SU-DHL-6 (cell line): ENCODE data around the gene SAFB2.

Experiments
- H2AFZ ChIP-seq: fragments of 200-600 bp; sonication (generic); 2 replicates; pipeline ENCODE4 v1.6.1; 2014; ENCODE audit warnings: low read depth, mild to moderate bottlenecking, moderate library complexity, mixed read lengths, antibody characterized with exemption, low read length; ENCODE audit not compliant: severe bottlenecking
- H3F3A ChIP-seq: fragments of 200-600 bp; shearing (Covaris generic); 2 replicates; pipeline ENCODE4 v1.6.0; 2016; ENCODE audit warnings: antibody characterized with exemption, mild to moderate bottlenecking; ENCODE audit not compliant: insufficient read depth
- H3K27ac ChIP-seq: fragments of 200-600 bp; sonication (generic); 2 replicates; pipeline ENCODE4 v1.5.1; 2016; ENCODE audit warnings: low read depth, mild to moderate bottlenecking, low read length, moderate library complexity, mixed read lengths
- H3K27me3 ChIP-seq: fragments of 200-600 bp; sonication (generic), shearing (Covaris generic); 2 replicates; pipeline ENCODE4 v1.6.0; 2014; ENCODE audit warnings: mild to moderate bottlenecking, low read length
- H3K36me3 ChIP-seq: fragments of 200-600 bp; sonication (generic); 2 replicates; pipeline ENCODE4 v1.6.1; 2014; ENCODE audit warnings: mild to moderate bottlenecking, low read length, mixed read lengths
- H3K4me2 ChIP-seq: fragments of 300-600, 200-600 bp; shearing (Covaris generic), sonication (generic); 2 replicates; pipeline ENCODE4 v1.6.0; 2014; ENCODE audit warnings: low read length, low read depth, mild to moderate bottlenecking; ENCODE audit not compliant: poor library complexity, severe bottlenecking
- H3K4me3 ChIP-seq: fragments of 200-600 bp; sonication (generic); 2 replicates; pipeline ENCODE4 v1.5.1; 2014; ENCODE audit warnings: antibody characterized with exemption, low read length, mild to moderate bottlenecking, mixed read lengths; ENCODE audit not compliant: insufficient read depth, poor library complexity, severe bottlenecking
- H3K79me2 ChIP-seq: fragments of 200-600 bp; sonication (generic); 2 replicates; pipeline ENCODE4 v1.6.1; 2014; ENCODE audit warnings: mild to moderate bottlenecking, low read length, moderate library complexity; ENCODE audit not compliant: insufficient read depth
- H3K9ac ChIP-seq: fragments of 200-600 bp; sonication (generic); 2 replicates; pipeline ENCODE4 v1.7.0; 2014; ENCODE audit warnings: mild to moderate bottlenecking, low read length
- H3K9me2 ChIP-seq: fragments of 200-600 bp; sonication (generic); replicated peaks from 2 replicates; pipeline ENCODE4 v1.6.1; 2014; ENCODE audit warnings: low read length; ENCODE audit not compliant: insufficient read depth
- H3K9me3 ChIP-seq: fragments of 200-600 bp; sonication (generic); 2 replicates; pipeline ENCODE4 v1.6.1; 2014; ENCODE audit warnings: low read length, mixed read lengths; ENCODE audit not compliant: insufficient read depth
- H4K20me1 ChIP-seq: fragments of 200-600 bp; sonication (generic); 2 replicates; pipeline ENCODE4 v1.6.1; 2014; ENCODE audit warnings: low read depth, mild to moderate bottlenecking, antibody characterized with exemption, low read length, moderate library complexity, mixed read lengths
- CTCF ChIP-seq: fragments of 200-600 bp; sonication (generic); IDR thresholded peaks from one replicate; pipeline ENCODE4 v1.5.1; 2017; ENCODE audit warnings: antibody characterized with exemption, mild to moderate bottlenecking, low read length, moderate library complexity; ENCODE audit not compliant: insufficient read depth, poor library complexity, severe bottlenecking
- EZH2phosphoT487 ChIP-seq: fragments of 200-600 bp; sonication (generic), shearing (Covaris generic); conservative IDR thresholded peaks from 2 replicates; pipeline ENCODE4 v1.6.1; 2018; ENCODE audit warnings: mild to moderate bottlenecking, antibody characterized with exemption, low read length, moderate library complexity, mixed read lengths

Gene SAFB2

GRCh38 chr19:5622465-5623396, at the start of gene SAFB2, which contains the start of gene SAFB:
Gene SAFB2 (minus strand): TSS chr19:5622776. CDS start chr19:5622715, 61 bp downstream.
Gene SAFB (plus strand): TSS chr19:5623083. CDS start chr19:5623206, 123 bp downstream.
- peak within 1 kb of the TSS; percentile 86 for H3K4me2 ChIP-seq
- no peak for TF ChIP-seq EZH2phosphoT487
- TF ChIP-seq CTCF: no peak
- 0 out of 2 replicates have a peak, but pooled peaks cover 3% of the 10 kb centered on the region for H3F3A ChIP-seq
- peaks cover 97% of the 10 kb centered on the region for H3K79me2 ChIP-seq
- peaks cover 30% of the 10 kb centered on the region for H3K36me3 ChIP-seq
- peak within 1 kb of the TSS; percentile 81 for H3K27ac ChIP-seq
- H4K20me1 ChIP-seq: peaks cover 18% of the 10 kb centered on the region
- H3K9me3 ChIP-seq: no peaks in the 10 kb centered on the region
- peak within 1 kb of the TSS; percentile 95 for H3K9ac ChIP-seq
- peak within 1 kb of the TSS; percentile 94 for H3K4me3 ChIP-seq
- H3K9me2 ChIP-seq: no peaks in the 10 kb centered on the region
- no peaks in the 10 kb centered on the region for H3K27me3 ChIP-seq
- peak within 1 kb of the TSS; percentile 72 for H2AFZ ChIP-seq

- TF ChIP-seq CTCF (no peak), EZH2phosphoT487 (no peak)
- Histone ChIP-seq H3K4me2 (no peak overlapping the region), H3K9me2 (no peaks in the 10 kb centered on the region), H3K36me3 (no peaks in the 10 kb centered on the region), H3K27ac (no peak overlapping the region), H3K27me3 (no peaks in the 10 kb centered on the region), H3K9ac (no peak overlapping the region), H2AFZ (no peak overlapping the region), H3K79me2 (no peaks in the 10 kb centered on the region), H3F3A (peaks cover 3% of the 10 kb centered on the region; the same call in 1 of the 2 replicates), H3K9me3 (no peaks in the 10 kb centered on the region), H4K20me1 (no peaks in the 10 kb centered on the region), H3K4me3 (no peak overlapping the region)
Measured at GRCh38 chr19:5671600-5671999, 49.0 kb upstream of the SAFB2 start.

GRCh38 chr19:5669212-5669611, 46.6 kb upstream of the SAFB2 start:
- H3K4me2 ChIP-seq: no peak overlapping the region
- H3F3A ChIP-seq: no peaks in the 10 kb centered on the region
- no peak overlapping the region for H3K27ac ChIP-seq
- no peaks in the 10 kb centered on the region for H3K79me2 ChIP-seq
- H4K20me1 ChIP-seq: peaks cover 2% of the 10 kb centered on the region; the same call in 1 of the 2 replicates
- no peaks in the 10 kb centered on the region for H3K9me3 ChIP-seq
- H3K27me3 ChIP-seq: no peaks in the 10 kb centered on the region
- no peaks in the 10 kb centered on the region for H3K9me2 ChIP-seq
- no peak overlapping the region for H2AFZ ChIP-seq
- no peak overlapping the region for H3K9ac ChIP-seq
- TF ChIP-seq EZH2phosphoT487: no peak
- TF ChIP-seq CTCF: no peak
- H3K4me3 ChIP-seq: no peak overlapping the region
- 0 out of 2 replicates have a peak, but pooled peaks cover 3% of the 10 kb centered on the region for H3K36me3 ChIP-seq
